ENCODE data around the gene CPNE4.

Gene CPNE4

GRCh38 chr3:131692356-131692755 lies 342.5 kb downstream of the CPNE4 start:
- no peak overlapping the region for H2AFZ ChIP-seq (ENCODE audit: low read length)
- H3K9ac ChIP-seq (ENCODE audit: low read depth, low read length, poor library complexity, severe bottlenecking) = no peak overlapping the region
- H3K9me3 ChIP-seq (ENCODE audit: insufficient read depth, low read depth, low read length) = no peaks in the 10 kb centered on the region
- no peaks in the 10 kb centered on the region for H3K79me2 ChIP-seq (ENCODE audit: insufficient read depth, low read length)
- H3K4me1 ChIP-seq (ENCODE audit: insufficient read depth, low read length, poor library complexity, severe bottlenecking) = no peaks in the 10 kb centered on the region
- no peak overlapping the region for H3K4me2 ChIP-seq (ENCODE audit: low read depth, low read length, poor library complexity, severe bottlenecking)
- no peaks in the 10 kb centered on the region for H3F3A ChIP-seq (ENCODE audit: low read depth)
- H4K20me1 ChIP-seq (ENCODE audit: insufficient read depth, low read length, poor library complexity, severe bottlenecking) = no peaks in the 10 kb centered on the region
- H3K27me3 ChIP-seq (ENCODE audit: insufficient read depth, low read length, poor library complexity, severe bottlenecking) = no peaks in the 10 kb centered on the region
- H3K36me3 ChIP-seq (ENCODE audit: insufficient read depth, low read length) = no peaks in the 10 kb centered on the region
- TF ChIP-seq CTCF (conservative IDR thresholded peaks at IDR 0.05; ENCODE audit: low read length) = no peak
- no peak for TF ChIP-seq EZH2phosphoT487 (IDR thresholded peaks at IDR 0.05; ENCODE audit: borderline replicate concordance)
- H3K4me3 ChIP-seq (ENCODE audit: low read length, poor library complexity, severe bottlenecking) = no peak overlapping the region
- H3K9me2 ChIP-seq (replicated peaks; ENCODE audit: low read depth, low read length) = no peaks in the 10 kb centered on the region

GRCh38 chr3:131690800-131691199 lies 344.0 kb downstream of the CPNE4 start:
- Histone ChIP-seq H3K4me1 (ENCODE audit: insufficient read depth, low read length, poor library complexity, severe bottlenecking) (no peaks in the 10 kb centered on the region), H3K4me2 (ENCODE audit: low read depth, low read length, poor library complexity, severe bottlenecking) (no peak overlapping the region), H3K4me3 (ENCODE audit: low read length, poor library complexity, severe bottlenecking) (no peak overlapping the region), H3K9me2 (replicated peaks; ENCODE audit: low read depth, low read length) (no peaks in the 10 kb centered on the region), H3K36me3 (ENCODE audit: insufficient read depth, low read length) (no peaks in the 10 kb centered on the region), H2AFZ (ENCODE audit: low read length) (no peak overlapping the region), H4K20me1 (ENCODE audit: insufficient read depth, low read length, poor library complexity, severe bottlenecking) (no peaks in the 10 kb centered on the region), H3K27me3 (ENCODE audit: insufficient read depth, low read length, poor library complexity, severe bottlenecking) (no peaks in the 10 kb centered on the region), H3K9me3 (ENCODE audit: insufficient read depth, low read depth, low read length) (no peaks in the 10 kb centered on the region), H3K79me2 (ENCODE audit: insufficient read depth, low read length) (no peaks in the 10 kb centered on the region), H3K9ac (ENCODE audit: low read depth, low read length, poor library complexity, severe bottlenecking) (no peak overlapping the region), H3F3A (ENCODE audit: low read depth) (no peaks in the 10 kb centered on the region)
- TF ChIP-seq CTCF (conservative IDR thresholded peaks at IDR 0.05; ENCODE audit: low read length) = no peak
- no peak for TF ChIP-seq EZH2phosphoT487 (IDR thresholded peaks at IDR 0.05; ENCODE audit: borderline replicate concordance)

DNA sequence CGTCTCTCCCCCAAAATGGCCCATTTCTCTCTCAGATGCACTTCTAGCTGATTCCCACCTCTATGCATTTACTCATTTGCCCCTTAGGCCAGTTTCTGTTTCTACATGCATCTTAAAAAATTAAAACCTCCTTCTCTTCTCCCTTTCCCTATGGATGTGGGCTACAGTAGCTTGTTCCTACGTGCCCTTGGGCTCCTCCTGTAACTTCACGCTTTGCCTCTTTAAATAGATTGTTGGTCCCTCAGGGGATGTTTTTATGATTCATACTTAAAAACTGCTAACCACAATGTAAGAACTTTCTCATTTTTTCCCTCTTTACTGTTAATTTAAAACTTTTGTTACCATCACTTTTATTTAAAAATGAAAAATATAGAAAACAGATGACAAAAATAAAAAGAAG lies 346.4 kb downstream of the CPNE4 start:
- no peaks in the 10 kb centered on the region for H3K36me3 ChIP-seq (ENCODE audit: insufficient read depth, low read length)
- no peaks in the 10 kb centered on the region for H3F3A ChIP-seq (ENCODE audit: low read depth)
- no peaks in the 10 kb centered on the region for H3K9me2 ChIP-seq (replicated peaks; ENCODE audit: low read depth, low read length)
- H3K9ac ChIP-seq (ENCODE audit: low read depth, low read length, poor library complexity, severe bottlenecking) = no peak overlapping the region
- H3K27me3 ChIP-seq (ENCODE audit: insufficient read depth, low read length, poor library complexity, severe bottlenecking) = no peaks in the 10 kb centered on the region
- H3K4me1 ChIP-seq (ENCODE audit: insufficient read depth, low read length, poor library complexity, severe bottlenecking) = no peaks in the 10 kb centered on the region
- no peaks in the 10 kb centered on the region for H3K79me2 ChIP-seq (ENCODE audit: insufficient read depth, low read length)
- no peaks in the 10 kb centered on the region for H4K20me1 ChIP-seq (ENCODE audit: insufficient read depth, low read length, poor library complexity, severe bottlenecking)
- no peak overlapping the region for H3K4me2 ChIP-seq (ENCODE audit: low read depth, low read length, poor library complexity, severe bottlenecking)
- no peak overlapping the region for H3K4me3 ChIP-seq (ENCODE audit: low read length, poor library complexity, severe bottlenecking)
- no peaks in the 10 kb centered on the region for H3K9me3 ChIP-seq (ENCODE audit: insufficient read depth, low read depth, low read length)
- TF ChIP-seq EZH2phosphoT487 (IDR thresholded peaks at IDR 0.05; ENCODE audit: borderline replicate concordance) (no peak), CTCF (conservative IDR thresholded peaks at IDR 0.05; ENCODE audit: low read length) (no peak)
- H2AFZ ChIP-seq (ENCODE audit: low read length) = no peak overlapping the region
